K562 (cell line): ENCODE data around the gene SMARCA4. TPM values are rescaled to one million over a fixed set of nuclear protein-coding genes. Genes with fewer than 3 reads are reported as not detected.

Source experiments
- ARNT ChIP-seq, 2 experiments: fragments of 450-650 bp; IDR thresholded peaks; 2 replicates each; pipeline ENCODE4 v1.6.1; 2016; ENCODE audit warnings: mild to moderate bottlenecking in 1 of 2
- ATF4 ChIP-seq: fragments of 450-650 bp; formaldehyde crosslinking; IDR thresholded peaks from 2 replicates; pipeline ENCODE4 v1.4.0; 2022; ENCODE audit warnings: mild to moderate bottlenecking, moderate library complexity
- ATF6 ChIP-seq: sonication (generic); formaldehyde crosslinking; IDR thresholded peaks from 2 replicates; pipeline ENCODE4 v1.4.0; 2020; ENCODE audit warnings: mild to moderate bottlenecking, missing genetic modification reagents
- CBFA2T3 ChIP-seq: fragments of 450-650 bp; IDR thresholded peaks from 2 replicates; pipeline ENCODE4 v1.6.1; 2017
- CHD2 ChIP-seq: IDR thresholded peaks from 2 replicates; pipeline ENCODE4 v1.6.1; 2011; ENCODE audit warnings: low read depth, low read length
- E2F8 ChIP-seq: fragments of 450-650 bp; IDR thresholded peaks from 2 replicates; pipeline ENCODE4 v1.7.1; 2018; ENCODE audit warnings: mild to moderate bottlenecking, low read depth; ENCODE audit not compliant: partially characterized antibody
- GTF2F1 ChIP-seq: IDR thresholded peaks from 2 replicates; pipeline ENCODE4 v1.6.1; 2011; ENCODE audit warnings: low read depth, low read length, improper control_type of control experiment
- HNRNPLL ChIP-seq: fragments of 200-400 bp; formaldehyde crosslinking; IDR thresholded peaks from 2 replicates; pipeline ENCODE4 v1.6.1; 2017; ENCODE audit warnings: low read length, low read depth, mild to moderate bottlenecking; ENCODE audit not compliant: poor library complexity, severe bottlenecking
- MTA2 ChIP-seq: fragments of 450-650 bp; IDR thresholded peaks from 2 replicates; pipeline ENCODE4 v1.6.1; 2016; ENCODE audit warnings: low read depth
- MTA3 ChIP-seq: fragments of 450-650 bp; formaldehyde crosslinking; IDR thresholded peaks from 2 replicates; pipeline ENCODE4 v1.6.1; 2017; ENCODE audit warnings: mild to moderate bottlenecking, borderline replicate concordance
- NFIC ChIP-seq: fragments of 450-650 bp; IDR thresholded peaks from 2 replicates; pipeline ENCODE4 v1.6.1; 2017; ENCODE audit warnings: mild to moderate bottlenecking, inconsistent platforms
- NFXL1 ChIP-seq: fragments of 450-650 bp; formaldehyde crosslinking; IDR thresholded peaks from 2 replicates; pipeline ENCODE4 v1.4.0; 2021; ENCODE audit warnings: mild to moderate bottlenecking
- NFYB ChIP-seq: IDR thresholded peaks from 2 replicates; pipeline ENCODE4 v1.6.1; 2011; ENCODE audit warnings: mild to moderate bottlenecking, moderate library complexity; ENCODE audit not compliant: insufficient read length; ENCODE audit errors: extremely low read depth
- SAP30 ChIP-seq: fragments of 200-600 bp; sonication (generic); IDR thresholded peaks from 2 replicates; pipeline ENCODE4 v1.6.1; 2012; ENCODE audit warnings: borderline replicate concordance, low read depth, mild to moderate bottlenecking, moderate library complexity, low read length, control low read depth, inconsistent platforms; ENCODE audit not compliant: insufficient read depth, poor library complexity, severe bottlenecking
- SFPQ ChIP-seq: fragments of 200-400 bp; formaldehyde crosslinking; IDR thresholded peaks from 2 replicates; pipeline ENCODE4 v1.6.1; 2017; ENCODE audit warnings: mild to moderate bottlenecking, low read depth, low read length, moderate library complexity
- SIRT6 ChIP-seq: IDR thresholded peaks from one replicate; pipeline ENCODE4 v1.6.1; 2012; ENCODE audit warnings: low read depth, mild to moderate bottlenecking, control low read depth, inconsistent platforms, low read length, moderate library complexity
- SUPT5H ChIP-seq: fragments of 450-650 bp; IDR thresholded peaks from 2 replicates; pipeline ENCODE4 v1.6.1; 2016
- TCF3 ChIP-seq: sonication (generic); formaldehyde crosslinking; IDR thresholded peaks from 2 replicates; pipeline ENCODE4 v1.4.0; 2020; ENCODE audit warnings: mild to moderate bottlenecking, missing genetic modification reagents
- ZBTB7A ChIP-seq: IDR thresholded peaks from 2 replicates; pipeline ENCODE4 v1.6.1; 2011; ENCODE audit warnings: low read depth, mild to moderate bottlenecking, low read length, moderate library complexity, borderline replicate concordance; ENCODE audit not compliant: control insufficient read depth
- ZKSCAN8 ChIP-seq: fragments of 200-800 bp; sonication (Bioruptor generic); IDR thresholded peaks from 2 replicates; pipeline ENCODE4 v1.6.1; 2016; ENCODE audit warnings: missing genetic modification characterization, missing compliant biosample characterization
- ZNF384 ChIP-seq: IDR thresholded peaks from 2 replicates; pipeline ENCODE4 v1.6.1; 2012; ENCODE audit warnings: low read depth, low read length, improper control_type of control experiment
- polyA plus RNA-seq, 8 experiments: library from polyadenylated mRNA; depleted of rRNA in 4 of 8; stranded (reverse) in 5 of 8; unstranded in 3 of 8; fragments of >200 nt; fragmentation: Nextera tagmentation in 2 of 8; fragmentation: Illumina TruSeq in 1 of 8; extraction: Ambion mirVana in 2 of 8; extraction: Trizol in 1 of 8; gene quantifications; 2 replicates each; pipeline versions ENCODE4 v1.2.1 to v1.2.3, GENCODE V29; 2011 to 2014; ENCODE audit warnings: inconsistent platforms in 1 of 8, missing spikeins in 1 of 8
- total RNA-seq, 7 experiments: library from RNA; depleted of rRNA in 6 of 7; stranded (reverse); fragments of >200 nt in 6 of 7; fragmentation: Illumina TruSeq in 2 of 7; extraction: Trizol in 2 of 7; gene quantifications; 2 replicates each; pipeline versions ENCODE4 v1.2.1 to v1.2.3, GENCODE V29; 2011 to 2021; ENCODE audit warnings: low replicate concordance in 1 of 7

The SMARCA4 gene
- total and polyA plus RNA-seq, 9 of the 15 experiments (the other 6 are each of a cell fraction or from before 2014, with no cell fraction given), result 19.3 to 207 (median 52.1) TPM

- TF ChIP-seq ZBTB7A (peak; percentile 99), NFIC (no peak; the same call in 1 of the 2 replicates), TCF3 (CRISPR knock-in tag) (0 out of 2 replicates have a peak, but pooled peaks have one; percentile 3), GTF2F1 (no peak), SAP30 (peak; percentile 70), ATF4 (CRISPR knock-in tag) (peak; percentile 64; the same call in 1 of the 2 replicates), NFYB (peak; percentile 56), ARNT (IDR thresholded peaks at IDR 0.05) (no peak), SUPT5H (peak; percentile 61), MTA3 (0 out of 2 replicates have a peak, but pooled peaks have one; percentile 35), ZNF384 (no peak), MTA2 (no peak), ZKSCAN8 (CRISPR knock-in tag) (no peak), CBFA2T3 (no peak), ATF6 (CRISPR knock-in tag) (no peak), CHD2 (no peak), NFXL1 (CRISPR knock-in tag) (no peak), E2F8 (no peak), HNRNPLL (no peak), SIRT6 (no peak), SFPQ (no peak)
These were observed 129.6 kb downstream of the SMARCA4 start (continued) for GRCh38 chr19:11090264-11090996.
